H1 (cell line): ENCODE measurements around the gene STRN4. TPM values are rescaled to one million over a fixed set of nuclear protein-coding genes. Genes with fewer than 3 reads are reported as not detected.

Source experiments
- CBX8 ChIP-seq: fragments of 300-800, 300-1000 bp; sonication (generic); IDR thresholded peaks from 2 replicates; pipeline ENCODE4 v1.7.1; 2016; ENCODE audit warnings: low read depth, low read length, borderline replicate concordance
- CEBPB ChIP-seq: IDR thresholded peaks from 2 replicates; pipeline ENCODE4 v1.6.1; 2012; ENCODE audit warnings: low read depth, low read length
- RAD21 ChIP-seq, 2 experiments: IDR thresholded peaks in 1 of 2; conservative IDR thresholded peaks in 1 of 2; 2 replicates each; pipeline ENCODE4 v1.6.1; 2011; ENCODE audit warnings: low read depth in 2 of 2, low read length in 2 of 2, improper control_type of control experiment in 1 of 2, inconsistent platforms in 1 of 2, mild to moderate bottlenecking in 1 of 2, moderate library complexity in 1 of 2
- SIX5 ChIP-seq: IDR thresholded peaks from 2 replicates; pipeline ENCODE4 v1.6.1; 2011; ENCODE audit warnings: mild to moderate bottlenecking, low read depth, low read length
- polyA plus RNA-seq, 7 experiments: library from polyadenylated mRNA; depleted of rRNA in 3 of 7; stranded (reverse) in 5 of 7; unstranded in 2 of 7; fragments of >200 nt in 5 of 7; fragments of 200-250 nt in 2 of 7; gene quantifications; 1 replicate in 5 of 7; 2 replicates in 1 of 7; 4 replicates in 1 of 7; pipeline versions ENCODE4 v1.2.1 to v1.2.3, GENCODE V29; 2011 to 2013; ENCODE audit warnings: missing spikeins in 2 of 7, mixed read lengths in 2 of 7
- total RNA-seq: library from RNA; stranded (reverse); fragmentation: NEBNext Ultra II Directional; extraction: Animal tissue kit (Norgen Biotek cat#: 25700); gene quantifications from 2 replicates; pipeline ENCODE4 v1.2.1, GENCODE V29; 2021

STRN4 gene
- total and polyA plus RNA-seq, 2 of the 8 experiments (the other 6 are each of a cell fraction or from before 2014, with no cell fraction given): 120 to 187 TPM

DNA sequence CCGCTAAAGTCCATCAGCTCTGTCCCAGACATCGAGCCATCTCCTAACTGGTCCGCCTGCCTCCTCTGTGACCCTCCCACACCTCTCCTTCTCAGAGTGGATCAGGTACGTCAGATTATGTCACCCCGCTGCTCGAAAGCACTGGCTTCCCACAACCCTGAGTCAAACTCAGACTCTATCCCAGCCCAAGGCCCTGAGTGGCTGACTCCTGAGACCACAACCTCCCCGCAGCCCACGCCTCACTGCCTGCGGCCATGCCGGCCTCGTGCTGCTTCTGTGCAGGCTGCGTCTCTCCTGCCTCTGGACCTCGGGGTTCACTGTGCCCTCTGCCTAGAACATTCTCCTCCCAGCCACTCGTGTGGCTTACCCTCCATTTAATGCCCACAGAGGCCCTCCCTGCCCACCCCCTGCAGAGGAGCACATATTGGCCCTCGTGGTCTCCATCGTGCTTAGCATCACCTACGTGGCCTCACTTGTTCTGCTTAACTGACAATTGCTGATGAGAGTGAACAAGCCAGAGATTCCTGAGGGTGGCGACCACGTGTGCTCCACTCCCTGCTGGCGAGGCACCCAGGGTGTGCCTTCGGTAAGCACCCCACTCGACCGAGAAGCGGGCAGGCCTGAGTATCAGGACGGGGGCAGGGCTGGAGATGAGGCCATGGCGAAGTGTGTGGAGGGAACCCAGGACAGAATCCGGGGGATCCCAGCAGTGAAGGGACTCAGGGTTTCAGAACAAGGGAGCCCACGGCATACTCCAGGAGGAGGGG is 13.9 kb downstream of the STRN4 start (continued):
- TF ChIP-seq CBX8: no peak
- no peak for TF ChIP-seq CEBPB
- no peak for TF ChIP-seq RAD21 (IDR thresholded peaks at IDR 0.05 in 1 of 2, conservative IDR thresholded peaks at IDR 0.05 in 1 of 2; ENCODE audit: low read depth in 2 of 2, low read length in 2 of 2)
- no peak for TF ChIP-seq SIX5
- TF ChIP-seq, all 59 proteins: peak for 0
